NCI-H2107 treated with DMSO at 0.1 percent for 48 hours (cell line): ENCODE results near the gene LRMDA.
"Not testable (repeated sequence)": the region's sequence is repeated elsewhere in the genome, so short reads cannot be mapped to it uniquely, and the experiment has no call there.

Source experiments
- DNase-seq: peaks from one replicate; lab custom pipeline; 2025; ENCODE audit not compliant: unreplicated experiment; lab: John Stamatoyannopoulos, UW

Gene LRMDA

GRCh38 chr10:76584466-76584865 lies 1153.0 kb downstream of the LRMDA start:
- not testable (repeated sequence) for DNase-seq
